ENCODE results near the gene SELP. TPM values are rescaled to one million over a fixed set of nuclear protein-coding genes. Genes with fewer than 3 reads are reported as not detected.

SELP gene
- total and polyA plus RNA-seq, 2 of the 13 experiments (the other 11 are each of a cell fraction or from before 2014, with no cell fraction given) = 0.11 TPM; not detected in 1

- TF ChIP-seq ZBTB34 (CRISPR knock-in tag; IDR thresholded peaks at IDR 0.05) (peak; percentile 96), IRF2 (CRISPR knock-in tag; IDR thresholded peaks at IDR 0.05) (peak; percentile 70), PREB (CRISPR knock-in tag; IDR thresholded peaks at IDR 0.05) (no peak), FOSL1 (CRISPR knock-in tag; IDR thresholded peaks at IDR 0.05; ENCODE audit: borderline replicate concordance) (no peak), RFXANK (CRISPR knock-in tag; IDR thresholded peaks at IDR 0.05) (no peak), ZC3H4 (CRISPR knock-in tag; IDR thresholded peaks at IDR 0.05; ENCODE audit: borderline replicate concordance) (peak; percentile 48), ZNF577 (CRISPR knock-in tag; IDR thresholded peaks at IDR 0.05; ENCODE audit: borderline replicate concordance, low read depth) (no peak), ZNF44 (CRISPR knock-in tag; IDR thresholded peaks at IDR 0.05) (no peak), KDM4B (CRISPR knock-in tag; IDR thresholded peaks at IDR 0.05) (peak; percentile 90; the same call in 1 of the 2 replicates), ZHX1 (CRISPR knock-in tag; IDR thresholded peaks at IDR 0.05; ENCODE audit: low read depth) (no peak; the same call in 1 of the 2 replicates), ZFP62 (CRISPR knock-in tag; IDR thresholded peaks at IDR 0.05) (no peak), ZNF674 (CRISPR knock-in tag; IDR thresholded peaks at IDR 0.05; ENCODE audit: low read depth) (no peak), FOSL2 (CRISPR knock-in tag; IDR thresholded peaks at IDR 0.05) (peak; percentile 26; the same call in 1 of the 2 replicates), KAT2B (IDR thresholded peaks at IDR 0.05; ENCODE audit: borderline replicate concordance, low read depth, low read length) (no peak), YEATS2 (CRISPR knock-in tag; IDR thresholded peaks at IDR 0.05; ENCODE audit: borderline replicate concordance) (peak; percentile 43; the same call in 1 of the 2 replicates), ZBTB4 (CRISPR knock-in tag; IDR thresholded peaks at IDR 0.05; ENCODE audit: borderline replicate concordance) (peak; percentile 84; the same call in 1 of the 2 replicates), MAX (IDR thresholded peaks at IDR 0.05) (peak; percentile 62), MYPOP (CRISPR knock-in tag; IDR thresholded peaks at IDR 0.05) (0 out of 2 replicates have a peak, but pooled peaks have one; percentile 38)
Measured at GRCh38 chr1:169586395-169587255, 43.3 kb downstream of the SELP start, which contains the start of gene F5 (continued).

Measured in HepG2 (cell line).